ENCODE data around the gene KCNK3. TPM values are rescaled to one million over a fixed set of nuclear protein-coding genes. Genes with fewer than 3 reads are reported as not detected.

The KCNK3 gene
- total and polyA plus RNA-seq, 2 of the 13 experiments (the other 11 are each of a cell fraction or from before 2014, with no cell fraction given), result not detected

DNA sequence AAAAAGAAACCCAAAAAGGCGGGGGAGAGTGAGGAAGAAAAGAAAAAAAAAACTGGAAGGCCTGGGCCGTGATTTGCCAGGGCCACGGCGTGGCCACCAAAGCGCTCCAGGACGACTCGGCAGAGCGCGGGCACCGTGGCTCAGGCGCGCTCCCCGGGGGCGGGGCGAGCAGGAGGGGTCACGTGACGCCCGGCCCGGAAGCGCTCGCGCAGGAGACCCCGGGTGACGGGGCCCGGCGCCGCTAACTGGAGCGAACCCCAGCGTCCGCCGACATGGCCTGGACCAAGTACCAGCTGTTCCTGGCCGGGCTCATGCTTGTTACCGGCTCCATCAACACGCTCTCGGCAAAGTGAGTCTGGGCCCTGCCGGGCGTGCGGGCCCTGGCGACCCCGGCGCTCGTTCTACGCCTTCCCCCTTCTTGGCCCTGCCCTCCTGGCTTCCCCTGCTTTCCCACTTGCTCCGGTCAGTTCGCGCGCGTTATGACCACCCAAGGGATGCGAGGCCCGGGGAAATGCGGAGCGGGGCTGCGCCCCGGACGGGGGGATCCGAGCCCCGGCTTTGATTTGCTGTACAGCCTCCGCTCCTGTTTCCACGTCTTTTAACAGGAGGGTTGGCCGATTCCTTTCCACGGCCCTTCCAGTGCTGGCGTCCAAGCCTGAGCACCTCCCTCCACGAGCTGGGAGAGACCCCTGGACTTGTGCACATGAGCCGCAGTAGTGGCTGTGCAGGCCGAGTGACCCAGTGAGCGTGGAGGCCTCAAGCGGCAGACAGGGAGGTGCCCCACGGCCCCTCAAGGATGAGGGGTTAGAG lies 71.8 kb downstream of the KCNK3 start, which contains the start of gene SLC35F6 (continued):
- TF ChIP-seq, protein P1, sequence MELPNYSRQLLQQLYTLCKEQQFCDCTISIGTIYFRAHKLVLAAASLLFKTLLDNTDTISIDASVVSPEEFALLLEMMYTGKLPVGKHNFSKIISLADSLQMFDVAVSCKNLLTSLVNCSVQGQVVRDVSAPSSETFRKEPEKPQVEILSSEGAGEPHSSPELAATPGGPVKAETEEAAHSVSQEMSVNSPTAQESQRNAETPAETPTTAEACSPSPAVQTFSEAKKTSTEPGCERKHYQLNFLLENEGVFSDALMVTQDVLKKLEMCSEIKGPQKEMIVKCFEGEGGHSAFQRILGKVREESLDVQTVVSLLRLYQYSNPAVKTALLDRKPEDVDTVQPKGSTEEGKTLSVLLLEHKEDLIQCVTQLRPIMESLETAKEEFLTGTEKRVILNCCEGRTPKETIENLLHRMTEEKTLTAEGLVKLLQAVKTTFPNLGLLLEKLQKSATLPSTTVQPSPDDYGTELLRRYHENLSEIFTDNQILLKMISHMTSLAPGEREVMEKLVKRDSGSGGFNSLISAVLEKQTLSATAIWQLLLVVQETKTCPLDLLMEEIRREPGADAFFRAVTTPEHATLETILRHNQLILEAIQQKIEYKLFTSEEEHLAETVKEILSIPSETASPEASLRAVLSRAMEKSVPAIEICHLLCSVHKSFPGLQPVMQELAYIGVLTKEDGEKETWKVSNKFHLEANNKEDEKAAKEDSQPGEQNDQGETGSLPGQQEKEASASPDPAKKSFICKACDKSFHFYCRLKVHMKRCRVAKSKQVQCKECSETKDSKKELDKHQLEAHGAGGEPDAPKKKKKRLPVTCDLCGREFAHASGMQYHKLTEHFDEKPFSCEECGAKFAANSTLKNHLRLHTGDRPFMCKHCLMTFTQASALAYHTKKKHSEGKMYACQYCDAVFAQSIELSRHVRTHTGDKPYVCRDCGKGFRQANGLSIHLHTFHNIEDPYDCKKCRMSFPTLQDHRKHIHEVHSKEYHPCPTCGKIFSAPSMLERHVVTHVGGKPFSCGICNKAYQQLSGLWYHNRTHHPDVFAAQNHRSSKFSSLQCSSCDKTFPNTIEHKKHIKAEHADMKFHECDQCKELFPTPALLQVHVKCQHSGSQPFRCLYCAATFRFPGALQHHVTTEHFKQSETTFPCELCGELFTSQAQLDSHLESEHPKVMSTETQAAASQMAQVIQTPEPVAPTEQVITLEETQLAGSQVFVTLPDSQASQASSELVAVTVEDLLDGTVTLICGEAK (IDR thresholded peaks at IDR 0.05), result no peak
- TF ChIP-seq, protein P1 (CRISPR knock-in tag; IDR thresholded peaks at IDR 0.05), result peak; percentile 75
- TF ChIP-seq ZNF207 (IDR thresholded peaks at IDR 0.05; ENCODE audit: borderline replicate concordance), result no peak
- TF ChIP-seq KLF9 (CRISPR knock-in tag; IDR thresholded peaks at IDR 0.05; ENCODE audit: low read depth), result peak; percentile 55; the same call in 1 of the 2 replicates
- TF ChIP-seq ZNF510 (CRISPR knock-in tag; IDR thresholded peaks at IDR 0.05; ENCODE audit: low read depth), result no peak
- TF ChIP-seq HES4 (CRISPR knock-in tag; IDR thresholded peaks at IDR 0.05; ENCODE audit: borderline replicate concordance), result 0 out of 2 replicates have a peak, but pooled peaks have one; percentile 31
- TF ChIP-seq, protein P2, sequence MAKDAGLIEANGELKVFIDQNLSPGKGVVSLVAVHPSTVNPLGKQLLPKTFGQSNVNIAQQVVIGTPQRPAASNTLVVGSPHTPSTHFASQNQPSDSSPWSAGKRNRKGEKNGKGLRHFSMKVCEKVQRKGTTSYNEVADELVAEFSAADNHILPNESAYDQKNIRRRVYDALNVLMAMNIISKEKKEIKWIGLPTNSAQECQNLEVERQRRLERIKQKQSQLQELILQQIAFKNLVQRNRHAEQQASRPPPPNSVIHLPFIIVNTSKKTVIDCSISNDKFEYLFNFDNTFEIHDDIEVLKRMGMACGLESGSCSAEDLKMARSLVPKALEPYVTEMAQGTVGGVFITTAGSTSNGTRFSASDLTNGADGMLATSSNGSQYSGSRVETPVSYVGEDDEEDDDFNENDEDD (CRISPR knock-in tag; IDR thresholded peaks at IDR 0.05; ENCODE audit: borderline replicate concordance), result peak; percentile 79; the same call in 1 of the 2 replicates
- peak; percentile 56; the same call in 1 of the 2 replicates for TF ChIP-seq ELF3 (CRISPR knock-in tag; IDR thresholded peaks at IDR 0.05)
- 0 out of 2 replicates have a peak, but pooled peaks have one; percentile 35 for TF ChIP-seq NR1H2 (CRISPR knock-in tag; IDR thresholded peaks at IDR 0.05; ENCODE audit: borderline replicate concordance, low read depth)
- TF ChIP-seq, protein P3, sequence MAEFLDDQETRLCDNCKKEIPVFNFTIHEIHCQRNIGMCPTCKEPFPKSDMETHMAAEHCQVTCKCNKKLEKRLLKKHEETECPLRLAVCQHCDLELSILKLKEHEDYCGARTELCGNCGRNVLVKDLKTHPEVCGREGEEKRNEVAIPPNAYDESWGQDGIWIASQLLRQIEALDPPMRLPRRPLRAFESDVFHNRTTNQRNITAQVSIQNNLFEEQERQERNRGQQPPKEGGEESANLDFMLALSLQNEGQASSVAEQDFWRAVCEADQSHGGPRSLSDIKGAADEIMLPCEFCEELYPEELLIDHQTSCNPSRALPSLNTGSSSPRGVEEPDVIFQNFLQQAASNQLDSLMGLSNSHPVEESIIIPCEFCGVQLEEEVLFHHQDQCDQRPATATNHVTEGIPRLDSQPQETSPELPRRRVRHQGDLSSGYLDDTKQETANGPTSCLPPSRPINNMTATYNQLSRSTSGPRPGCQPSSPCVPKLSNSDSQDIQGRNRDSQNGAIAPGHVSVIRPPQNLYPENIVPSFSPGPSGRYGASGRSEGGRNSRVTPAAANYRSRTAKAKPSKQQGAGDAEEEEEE (CRISPR knock-in tag; IDR thresholded peaks at IDR 0.05; ENCODE audit: borderline replicate concordance), result no peak; the same call in 1 of the 2 replicates
- TF ChIP-seq, protein P4, sequence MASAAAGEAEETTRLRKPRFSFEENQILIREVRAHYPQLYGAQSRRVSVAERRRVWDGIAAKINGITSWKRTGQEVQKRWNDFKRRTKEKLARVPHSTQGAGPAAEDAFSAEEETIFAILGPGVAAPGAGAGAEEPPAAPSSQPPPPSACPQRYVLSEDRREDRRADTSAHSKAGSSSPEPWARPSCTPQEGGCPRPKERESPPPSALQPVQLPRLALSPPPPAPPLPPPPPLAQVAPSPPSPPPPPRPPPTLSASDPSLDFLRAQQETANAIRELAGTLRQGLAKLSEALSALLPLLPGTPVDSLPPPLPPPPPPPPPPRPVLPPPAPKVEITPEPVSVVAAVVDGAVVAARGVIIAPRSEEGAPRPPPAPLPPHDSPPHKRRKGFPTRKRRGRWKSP (CRISPR knock-in tag; IDR thresholded peaks at IDR 0.05), result peak; percentile 61
- TF ChIP-seq ZNF235 (CRISPR knock-in tag; IDR thresholded peaks at IDR 0.05; ENCODE audit: borderline replicate concordance), result no peak; the same call in 1 of the 2 replicates
- TF ChIP-seq HMG20B (CRISPR knock-in tag; conservative IDR thresholded peaks at IDR 0.05), result 0 out of 2 replicates have a peak, but pooled peaks have one; percentile 16
- TF ChIP-seq ZNF780A (CRISPR knock-in tag; IDR thresholded peaks at IDR 0.05), result no peak

Measured in HepG2 (cell line).